AG04449 (cell line): Measurements from ENCODE around the gene CARD19.

Experiments used
- CTCF ChIA-PET: fragments of 350-600 bp; formaldehyde crosslinking; extraction: SDS; loops from one replicate; lab custom pipeline; 2021; ENCODE audit warnings: antibody characterized with exemption; lab: Yijun Ruan, JAX
- POLR2A ChIA-PET: fragments of 400-600, 350-600 bp; formaldehyde crosslinking; extraction: SDS; loops from one replicate; lab custom pipeline; 2020; ENCODE audit warnings: antibody characterized with exemption, inconsistent platforms; lab: Yijun Ruan, JAX
- DNase-seq: peaks from one replicate; pipeline ENCODE4 v3.0.0-alpha.2; 2010; ENCODE audit warnings: low read depth, low spot score
- H3K4me3 ChIP-seq: 2 replicates; pipeline ENCODE4 v1.5.1; 2011; ENCODE audit warnings: low read depth, mild to moderate bottlenecking, control low read depth, low read length
- TF ChIP-seq, protein P1 (sequence below): IDR thresholded peaks from one replicate; pipeline ENCODE4 v1.5.1; 2011; ENCODE audit warnings: mild to moderate bottlenecking, moderate library complexity, low read length, control low read depth, inconsistent platforms; ENCODE audit not compliant: insufficient read depth; ENCODE audit errors: missing control alignments

CARD19 gene

GRCh38 chr9:93151097-93151784 lies 55.2 kb downstream of the CARD19 start:
- ChIA-PET POLR2A (no interaction called here), CTCF (interaction anchor here (0.6 to 1.1 kb wide), 2 partner anchors 42 to 154 kb away, joined by 3 read pairs; no protein-coding TSS in a partner anchor)
- DNase-seq = no peak
- TF ChIP-seq, protein P1, sequence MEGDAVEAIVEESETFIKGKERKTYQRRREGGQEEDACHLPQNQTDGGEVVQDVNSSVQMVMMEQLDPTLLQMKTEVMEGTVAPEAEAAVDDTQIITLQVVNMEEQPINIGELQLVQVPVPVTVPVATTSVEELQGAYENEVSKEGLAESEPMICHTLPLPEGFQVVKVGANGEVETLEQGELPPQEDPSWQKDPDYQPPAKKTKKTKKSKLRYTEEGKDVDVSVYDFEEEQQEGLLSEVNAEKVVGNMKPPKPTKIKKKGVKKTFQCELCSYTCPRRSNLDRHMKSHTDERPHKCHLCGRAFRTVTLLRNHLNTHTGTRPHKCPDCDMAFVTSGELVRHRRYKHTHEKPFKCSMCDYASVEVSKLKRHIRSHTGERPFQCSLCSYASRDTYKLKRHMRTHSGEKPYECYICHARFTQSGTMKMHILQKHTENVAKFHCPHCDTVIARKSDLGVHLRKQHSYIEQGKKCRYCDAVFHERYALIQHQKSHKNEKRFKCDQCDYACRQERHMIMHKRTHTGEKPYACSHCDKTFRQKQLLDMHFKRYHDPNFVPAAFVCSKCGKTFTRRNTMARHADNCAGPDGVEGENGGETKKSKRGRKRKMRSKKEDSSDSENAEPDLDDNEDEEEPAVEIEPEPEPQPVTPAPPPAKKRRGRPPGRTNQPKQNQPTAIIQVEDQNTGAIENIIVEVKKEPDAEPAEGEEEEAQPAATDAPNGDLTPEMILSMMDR = no peak
- no peak overlapping the region for H3K4me3 ChIP-seq

DNA sequence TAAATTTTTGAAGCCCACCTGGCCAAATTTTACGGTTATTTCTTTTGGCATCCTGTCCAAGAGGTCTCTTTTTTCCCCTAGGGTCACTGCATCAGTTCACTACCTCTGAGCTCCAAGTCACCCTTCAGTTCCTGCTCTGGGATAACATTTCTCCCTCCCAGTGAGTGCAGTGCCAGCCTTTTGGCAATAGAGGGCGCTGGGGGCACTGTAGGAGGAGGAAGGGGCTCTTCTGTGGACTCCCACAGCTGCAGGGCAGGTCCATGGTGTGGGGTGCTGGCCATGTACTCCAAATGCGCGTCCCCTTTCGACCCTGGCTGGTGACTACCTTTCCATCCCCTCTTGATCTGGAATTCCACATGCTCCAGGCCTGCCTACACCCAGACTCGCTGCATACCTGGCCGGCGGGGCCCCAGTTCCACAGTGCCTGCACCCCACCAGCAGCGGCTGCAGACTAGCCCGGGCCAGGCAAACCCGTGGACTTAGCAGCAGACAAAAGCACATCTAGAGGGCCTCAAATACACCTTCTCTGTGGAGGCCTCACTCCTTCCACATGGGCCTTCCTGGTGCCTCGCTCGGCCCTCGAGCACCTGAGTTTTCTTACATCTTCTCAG lies 58.4 kb downstream of the CARD19 start:
- POLR2A ChIA-PET = no interaction called here
- DNase-seq = no peak
- no peak overlapping the region for H3K4me3 ChIP-seq
- TF ChIP-seq, protein P1 = peak; percentile 51
- CTCF ChIA-PET = interaction anchor here (1.2 to 1.8 kb wide), 4 partner anchors 8 to 45 kb away, joined by 3 to 5 read pairs (median 4); no protein-coding TSS in a partner anchor

- DNase-seq = no peak
- ChIA-PET CTCF (interaction anchor here (0.8 to 1.0 kb wide), 2 partner anchors 12 to 149 kb away, joined by 3 to 4 read pairs; no protein-coding TSS in a partner anchor), POLR2A (no interaction called here)
- TF ChIP-seq, protein P1 = no peak
- H3K4me3 ChIP-seq = no peak overlapping the region
Observed at GRCh38 chr9:93155716-93156474, 59.9 kb downstream of the CARD19 start.

GRCh38 chr9:93156475-93157008 lies 60.5 kb downstream of the CARD19 start:
- TF ChIP-seq, protein P1 = no peak
- ChIA-PET CTCF (interaction anchor here (0.8 to 1.3 kb wide), 4 partner anchors 19 to 148 kb away, joined by 3 to 6 read pairs (median 4); no protein-coding TSS in a partner anchor), POLR2A (interaction anchor here (0.6 kb wide), 1 partner anchor 61 kb away, joined by 3 read pairs; no protein-coding TSS in a partner anchor)
- DNase-seq = no peak
- no peak overlapping the region for H3K4me3 ChIP-seq

DNA sequence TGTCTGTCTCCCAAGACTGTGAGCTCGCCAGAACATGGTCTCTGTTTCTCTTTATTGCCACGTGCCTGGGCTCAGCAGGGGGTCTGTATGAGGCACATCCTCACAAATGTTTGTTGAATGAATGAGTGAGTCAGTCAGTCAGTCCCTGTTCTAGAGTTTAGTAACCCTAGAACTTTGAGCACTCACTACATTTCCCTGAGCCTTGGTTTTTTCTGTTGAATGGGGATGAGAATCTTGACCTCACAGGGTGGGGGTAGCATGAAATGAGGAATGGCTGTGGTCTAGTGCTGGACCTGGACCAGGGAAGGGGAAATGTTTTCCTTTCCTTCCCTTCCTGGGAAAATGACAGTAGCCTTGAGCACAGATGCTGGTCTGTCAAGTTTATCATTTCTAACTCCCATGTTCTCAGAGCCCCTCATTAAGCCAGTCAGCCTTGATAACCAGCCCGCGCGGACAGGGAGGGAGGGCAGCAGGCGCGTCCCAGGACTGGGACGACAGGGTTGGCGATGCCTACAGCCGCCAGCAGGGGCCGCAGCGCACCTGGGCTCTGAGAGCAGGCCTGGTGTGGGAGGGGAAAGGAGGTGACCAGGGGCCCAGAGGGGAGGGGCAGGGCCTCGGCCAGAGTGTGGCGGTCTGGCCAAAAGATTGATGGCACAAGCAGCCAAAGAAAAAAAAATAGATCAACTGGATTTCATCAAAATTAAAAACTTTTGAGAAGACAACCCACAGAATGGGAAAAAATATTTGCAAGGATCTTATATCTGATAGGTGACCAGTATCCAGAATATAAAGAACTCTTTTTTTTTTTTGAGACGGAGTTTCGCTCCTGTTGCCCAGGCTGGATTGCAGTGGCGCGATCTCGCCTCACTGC lies 63.8 kb downstream of the CARD19 start:
- POLR2A ChIA-PET = no interaction called here
- CTCF ChIA-PET = interaction anchor here (0.7 to 4.5 kb wide), 9 partner anchors 10 to 409 kb away, joined by 3 to 18 read pairs (median 4); partner anchors contain the start of gene WNK2
- H3K4me3 ChIP-seq = no peak overlapping the region
- no peak for DNase-seq
- TF ChIP-seq, protein P1 = peak; percentile 100
